KBM-7 (cell line): ENCODE results near the gene WDFY3.

ENCODE experiments used
- DNase-seq: peaks from one replicate; pipeline ENCODE4 v3.0.0-alpha.2; 2015
- in situ Hi-C: fragments of 300-500 bp; cut with MboI; formaldehyde crosslinking; loops from 2 replicates; pipeline ENCODE4 v1.14.3; 2020; ENCODE audit warnings: low sequenced_read_pairs, low pct_unique_long_range_greater_than_20kb, mixed read lengths

WDFY3 gene

GRCh38 chr4:84767168-84767567, 199.3 kb downstream of the WDFY3 start:
- in situ Hi-C loops: no loop called here
- no peak for DNase-seq

GRCh38 chr4:84753321-84753972, 213.0 kb downstream of the WDFY3 start:
- peak; percentile 64 for DNase-seq
- in situ Hi-C loops: no loop called here

GRCh38 chr4:84751707-84752106, 214.8 kb downstream of the WDFY3 start:
- no peak for DNase-seq
- in situ Hi-C loops: no loop called here

- no peak for DNase-seq
- in situ Hi-C loops: no loop called here
Measured at GRCh38 chr4:84750960-84751283, 215.6 kb downstream of the WDFY3 start.

- in situ Hi-C loops: no loop called here
- peak; percentile 57 for DNase-seq
Measured at GRCh38 chr4:84750260-84750959, 216.1 kb downstream of the WDFY3 start.

GRCh38 chr4:84740057-84740456, 226.4 kb downstream of the WDFY3 start:
- DNase-seq: no peak
- in situ Hi-C loops: loop anchor here (25.0 kb wide), 1 partner anchor 222 kb away; the partner anchor contains the start of gene WDFY3

GRCh38 chr4:84738622-84739021, 227.9 kb downstream of the WDFY3 start:
- in situ Hi-C loops: loop anchor here (25.0 kb wide), 1 partner anchor 224 kb away; the partner anchor contains the start of gene WDFY3
- DNase-seq: no peak

- in situ Hi-C loops: loop anchor here (25.0 kb wide), 1 partner anchor 225 kb away; the partner anchor contains the start of gene WDFY3
Measured at GRCh38 chr4:84737656-84738055, 228.8 kb downstream of the WDFY3 start.

GRCh38 chr4:84734037-84734436, 232.5 kb downstream of the WDFY3 start:
- in situ Hi-C loops: loop anchor here (25.0 kb wide), 1 partner anchor 228 kb away; the partner anchor contains the start of gene WDFY3
- DNase-seq: no peak

More at GRCh38 chr4:84737656-84738055, 228.8 kb downstream of the WDFY3 start:
- DNase-seq: no peak

GRCh38 chr4:84733343-84734033, 233.0 kb downstream of the WDFY3 start:
- in situ Hi-C loops: loop anchor here (25.0 kb wide), 1 partner anchor 229 kb away; the partner anchor contains the start of gene WDFY3
- DNase-seq: no peak

GRCh38 chr4:84730375-84730774, 236.1 kb downstream of the WDFY3 start:
- no peak for DNase-seq
- in situ Hi-C loops: loop anchor here (25.0 kb wide), 1 partner anchor 232 kb away; the partner anchor contains the start of gene WDFY3

GRCh38 chr4:84727491-84727890, 239.0 kb downstream of the WDFY3 start:
- in situ Hi-C loops: loop anchor here (25.0 kb wide), 1 partner anchor 235 kb away; the partner anchor contains the start of gene WDFY3
- no peak for DNase-seq

GRCh38 chr4:84726356-84726755, 240.1 kb downstream of the WDFY3 start:
- no peak for DNase-seq

GRCh38 chr4:84722720-84723119, 243.8 kb downstream of the WDFY3 start:
- in situ Hi-C loops: no loop called here
- no peak for DNase-seq

More at GRCh38 chr4:84726356-84726755, 240.1 kb downstream of the WDFY3 start:
- in situ Hi-C loops: loop anchor here (25.0 kb wide), 1 partner anchor 236 kb away; the partner anchor contains the start of gene WDFY3

- in situ Hi-C loops: no loop called here
- DNase-seq: no peak
Measured at GRCh38 chr4:84719115-84719514, 247.4 kb downstream of the WDFY3 start.

- in situ Hi-C loops: no loop called here
- no peak for DNase-seq
Measured at GRCh38 chr4:84718699-84719098, 247.8 kb downstream of the WDFY3 start.

- DNase-seq: no peak
- in situ Hi-C loops: no loop called here
Measured at GRCh38 chr4:84710548-84710947, 255.9 kb downstream of the WDFY3 start.

GRCh38 chr4:84708406-84709135, 257.9 kb downstream of the WDFY3 start:
- in situ Hi-C loops: no loop called here
- no peak for DNase-seq

GRCh38 chr4:84706286-84706685, 260.2 kb downstream of the WDFY3 start:
- DNase-seq: no peak
- in situ Hi-C loops: no loop called here
